HG03108 (cell line): Measurements from ENCODE around the gene KCNQ1.

ENCODE experiments used
- ATAC-seq: cut with Tn5 transposase; IDR thresholded peaks from one replicate; pipeline ENCODE4 v1.9.1; 2021; ENCODE audit warnings: moderate library complexity; ENCODE audit not compliant: unreplicated experiment

The KCNQ1 gene

GRCh38 chr11:2532704-2533586 lies 88.1 kb downstream of the KCNQ1 start:
- peak; percentile 63 for ATAC-seq

- ATAC-seq: no peak
Observed at GRCh38 chr11:2533587-2534133, 88.9 kb downstream of the KCNQ1 start.

- no peak for ATAC-seq
Observed at GRCh38 chr11:2534134-2534956, 89.5 kb downstream of the KCNQ1 start.

- ATAC-seq: no peak
Observed at GRCh38 chr11:2534957-2535672, 90.3 kb downstream of the KCNQ1 start.

GRCh38 chr11:2535673-2536439 lies 91.0 kb downstream of the KCNQ1 start:
- no peak for ATAC-seq

- no peak for ATAC-seq
Observed at GRCh38 chr11:2536440-2536989, 91.7 kb downstream of the KCNQ1 start.

GRCh38 chr11:2537010-2537705 lies 92.3 kb downstream of the KCNQ1 start:
- ATAC-seq: no peak

GRCh38 chr11:2537896-2538724 lies 93.3 kb downstream of the KCNQ1 start:
- ATAC-seq: no peak

- ATAC-seq: no peak
Observed at GRCh38 chr11:2538951-2539350, 94.1 kb downstream of the KCNQ1 start.

- no peak for ATAC-seq
Observed at GRCh38 chr11:2539371-2540222, 94.8 kb downstream of the KCNQ1 start.

- ATAC-seq: no peak
Observed at GRCh38 chr11:2540223-2540991, 95.6 kb downstream of the KCNQ1 start.

GRCh38 chr11:2540992-2541680 lies 96.3 kb downstream of the KCNQ1 start:
- ATAC-seq: no peak

GRCh38 chr11:2541881-2542361 lies 97.1 kb downstream of the KCNQ1 start:
- no peak for ATAC-seq

- ATAC-seq: no peak
Observed at GRCh38 chr11:2542406-2542805, 97.6 kb downstream of the KCNQ1 start.

- no peak for ATAC-seq
Observed at GRCh38 chr11:2547806-2548205, 103.0 kb downstream of the KCNQ1 start.

GRCh38 chr11:2548596-2548995 lies 103.8 kb downstream of the KCNQ1 start:
- ATAC-seq: no peak
